GM23338 (cell line): Measurements from ENCODE around the gene ZBTB49. TPM values are rescaled to one million over a fixed set of nuclear protein-coding genes. Genes with fewer than 3 reads are reported as not detected.
"Not testable (repeated sequence)": the region's sequence is repeated elsewhere in the genome, so short reads cannot be mapped to it uniquely, and the experiment has no call there.

ENCODE experiments used
- ATAC-seq: fragments of 200-7000 bp; cut with Tn5 transposase; 3 replicates; pipeline ENCODE4 v1.9.1; 2020
- DNase-seq: peaks from one replicate; pipeline ENCODE4 v3.0.0-alpha.2; 2015; ENCODE audit warnings: low spot score
- H2AFZ ChIP-seq: fragments of 200-600 bp; sonication (generic); 2 replicates; pipeline ENCODE4 v1.8.0; 2016; ENCODE audit warnings: antibody characterized with exemption, mild to moderate bottlenecking, moderate library complexity
- H3F3A ChIP-seq: fragments of 200-600 bp; sonication (generic); replicated peaks from 2 replicates; pipeline ENCODE4 v1.8.0; 2017; ENCODE audit warnings: antibody characterized with exemption, mixed run types, low read depth
- H3K27ac ChIP-seq: fragments of 200-600 bp; sonication (generic); 2 replicates; pipeline ENCODE4 v1.6.1; 2016; ENCODE audit warnings: low read depth
- H3K27me3 ChIP-seq: fragments of 200-600 bp; sonication (generic); 2 replicates; pipeline ENCODE4 v1.8.0; 2016; ENCODE audit warnings: mild to moderate bottlenecking, mixed run types, moderate library complexity; ENCODE audit not compliant: insufficient read depth
- H3K36me3 ChIP-seq: fragments of 200-600 bp; sonication (generic); 2 replicates; pipeline ENCODE4 v1.8.0; 2016; ENCODE audit warnings: mild to moderate bottlenecking; ENCODE audit not compliant: insufficient read depth
- H3K4me1 ChIP-seq: fragments of 200-600 bp; sonication (generic); 2 replicates; pipeline ENCODE4 v1.8.0; 2016; ENCODE audit warnings: mild to moderate bottlenecking, moderate library complexity; ENCODE audit not compliant: insufficient read depth
- H3K4me2 ChIP-seq: fragments of 200-600 bp; sonication (generic); 2 replicates; pipeline ENCODE4 v1.7.1; 2017; ENCODE audit warnings: mixed run types
- H3K4me3 ChIP-seq: fragments of 200-600 bp; sonication (generic); 2 replicates; pipeline ENCODE4 v1.6.1; 2016; ENCODE audit warnings: mixed run types
- H3K79me2 ChIP-seq: fragments of 200-600 bp; sonication (generic); replicated peaks from 2 replicates; pipeline ENCODE4 v1.8.0; 2017; ENCODE audit warnings: mild to moderate bottlenecking; ENCODE audit not compliant: insufficient read depth
- H3K9me2 ChIP-seq: fragments of 200-600 bp; sonication (generic); 2 replicates; pipeline ENCODE4 v1.8.0; 2017; ENCODE audit not compliant: insufficient read depth
- H4K20me1 ChIP-seq: fragments of 200-600 bp; sonication (generic); replicated peaks from 2 replicates; pipeline ENCODE4 v1.8.0; 2017; ENCODE audit warnings: mild to moderate bottlenecking; ENCODE audit not compliant: insufficient read depth
- H3K27ac Mint-ChIP-seq: 2 replicates; pipeline ENCODE4 v1.8.0; 2020; ENCODE audit warnings: inconsistent platforms, mild to moderate bottlenecking, moderate library complexity, mixed read lengths
- H3K27me3 Mint-ChIP-seq: 3 replicates; pipeline ENCODE4 v1.8.0; 2022; ENCODE audit warnings: low read depth, mild to moderate bottlenecking, moderate library complexity, mixed read lengths, inconsistent platforms; ENCODE audit not compliant: insufficient read depth, poor library complexity
- H3K36me3 Mint-ChIP-seq: 3 replicates; pipeline ENCODE4 v1.8.0; 2021; ENCODE audit warnings: low read depth, mild to moderate bottlenecking, inconsistent platforms, moderate library complexity, mixed read lengths
- H3K4me1 Mint-ChIP-seq: 3 replicates; pipeline ENCODE4 v1.8.0; 2020; ENCODE audit warnings: mild to moderate bottlenecking, inconsistent platforms, mixed read lengths
- H3K4me3 Mint-ChIP-seq: 3 replicates; pipeline ENCODE4 v1.8.0; 2021; ENCODE audit warnings: moderate library complexity, mild to moderate bottlenecking, inconsistent platforms, mixed read lengths
- H3K9me3 Mint-ChIP-seq: 3 replicates; pipeline ENCODE4 v1.8.0; 2020; ENCODE audit warnings: moderate library complexity, mild to moderate bottlenecking, inconsistent platforms, mixed read lengths
- CREB1 ChIP-seq: fragments of 250-450 bp; sonication (Bioruptor Pico); IDR thresholded peaks from 2 replicates; pipeline ENCODE4 v1.5.0; 2020; ENCODE audit warnings: low read depth, mild to moderate bottlenecking, moderate library complexity
- ETS1 ChIP-seq: IDR thresholded peaks from 2 replicates; pipeline ENCODE4 v1.6.1; 2016; ENCODE audit warnings: antibody characterized with exemption
- EZH2 ChIP-seq: fragments of 200-600 bp; sonication (generic); IDR thresholded peaks from one replicate; pipeline ENCODE4 v1.8.0; 2017; ENCODE audit warnings: antibody characterized with exemption, mild to moderate bottlenecking, low read depth; ENCODE audit not compliant: unreplicated experiment
- POLR2AphosphoS5 ChIP-seq: IDR thresholded peaks from 2 replicates; pipeline ENCODE4 v1.6.1; 2016; ENCODE audit warnings: antibody characterized with exemption, low read depth
- REST ChIP-seq: IDR thresholded peaks from one replicate; pipeline ENCODE4 v1.6.1; 2018; ENCODE audit warnings: antibody characterized with exemption; ENCODE audit not compliant: unreplicated experiment
- ZNF331 ChIP-seq: fragments of 250-450 bp; sonication (Bioruptor Pico); IDR thresholded peaks from 2 replicates; pipeline ENCODE4 v1.5.0; 2020; ENCODE audit warnings: low read depth, mild to moderate bottlenecking, moderate library complexity
- ZNF462 ChIP-seq: fragments of 250-450 bp; sonication (Bioruptor Pico); IDR thresholded peaks from 2 replicates; pipeline ENCODE4 v1.5.0; 2020; ENCODE audit warnings: mild to moderate bottlenecking, moderate library complexity
- polyA plus RNA-seq: library from polyadenylated mRNA; unstranded; fragments of >200 nt; fragmentation: Nextera tagmentation; extraction: Ambion mirVana; gene quantifications from 2 replicates; pipeline ENCODE4 v1.2.1, GENCODE V29; 2016
- total RNA-seq: library from RNA; depleted of rRNA; stranded (reverse); fragments of >200 nt; shearing (Covaris generic); gene quantifications from 2 replicates; pipeline ENCODE4 v1.2.3, GENCODE V29; 2014
- TF ChIP-seq, protein P1 (sequence below), 2 experiments: fragments of 200-600 bp in 1 of 2; sonication (generic) in 1 of 2; conservative IDR thresholded peaks; 2 replicates each; pipeline versions ENCODE4 v1.5.1 to v1.6.1; 2016 to 2017; ENCODE audit warnings: antibody characterized with exemption in 2 of 2, low read depth in 2 of 2, mild to moderate bottlenecking in 2 of 2, moderate library complexity in 1 of 2

ZBTB49 gene
- total and polyA plus RNA-seq, 2 experiments from 2014 or later: 4.1 to 6.0 TPM

GRCh38 chr4:4347585-4347984 is 57.5 kb downstream of the ZBTB49 start (continued):
- no peak for TF ChIP-seq ZNF462 (CRISPR knock-in tag)
- no peak for TF ChIP-seq POLR2AphosphoS5
- TF ChIP-seq EZH2: no peak
- no peak for TF ChIP-seq CREB1 (CRISPR knock-in tag)
- no peak for TF ChIP-seq ZNF331 (CRISPR knock-in tag)

DNA sequence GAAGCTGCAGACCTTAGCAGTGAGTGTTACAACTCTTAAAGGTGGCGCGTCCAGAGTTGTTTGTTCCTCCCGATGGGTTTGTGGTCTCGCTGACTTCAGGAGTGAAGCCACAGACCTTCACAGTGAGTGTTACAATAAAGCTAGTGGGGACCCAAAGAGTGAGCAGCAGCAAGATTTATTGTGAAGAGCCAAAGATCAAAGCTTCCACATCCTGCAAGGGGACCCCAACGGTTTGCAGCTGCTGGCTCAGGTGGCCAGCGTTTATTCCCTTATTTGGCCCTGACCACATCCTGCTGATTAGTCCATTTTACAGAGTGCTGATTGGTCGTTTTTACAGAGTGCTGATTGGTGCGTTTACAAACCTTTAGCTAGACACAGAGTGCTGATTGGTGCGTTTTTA is 58.5 kb downstream of the ZBTB49 start:
- H3K4me2 ChIP-seq, DNase-seq, H3K27ac ChIP-seq, H3K36me3 Mint-ChIP-seq, ATAC-seq, H3K4me1 Mint-ChIP-seq, H3K27me3 ChIP-seq, H3K36me3 ChIP-seq, H3K4me3 ChIP-seq, H4K20me1 ChIP-seq, H3F3A ChIP-seq, H3K27ac Mint-ChIP-seq, H3K9me2 ChIP-seq, H3K4me1 ChIP-seq, H2AFZ ChIP-seq, H3K79me2 ChIP-seq, H3K4me3 Mint-ChIP-seq, H3K27me3 Mint-ChIP-seq, H3K9me3 Mint-ChIP-seq: not testable (repeated sequence)

- no peaks in the 10 kb centered on the region; the same call in 2 of the 3 replicates for H3K36me3 Mint-ChIP-seq
- Histone ChIP-seq H3F3A (no peaks in the 10 kb centered on the region), H3K36me3 (no peaks in the 10 kb centered on the region), H3K4me1 (no peaks in the 10 kb centered on the region), H3K27me3 (no peaks in the 10 kb centered on the region), H4K20me1 (no peaks in the 10 kb centered on the region), H3K4me2 (no peak overlapping the region), H2AFZ (no peak overlapping the region), H3K27ac (no peak overlapping the region), H3K9me2 (no peaks in the 10 kb centered on the region), H3K79me2 (no peaks in the 10 kb centered on the region), H3K4me3 (no peak overlapping the region)
- no peak overlapping the region for H3K4me3 Mint-ChIP-seq
- no peak overlapping the region for H3K27ac Mint-ChIP-seq
- peaks cover 5% of the 10 kb centered on the region; the same call in 2 of the 3 replicates for H3K9me3 Mint-ChIP-seq
- peaks cover 9% of the 10 kb centered on the region for H3K27me3 Mint-ChIP-seq
- ATAC-seq: no peak
- H3K4me1 Mint-ChIP-seq: 0 out of 3 replicates have a peak, but pooled peaks cover 2% of the 10 kb centered on the region
- DNase-seq: no peak
- TF ChIP-seq, protein P1, sequence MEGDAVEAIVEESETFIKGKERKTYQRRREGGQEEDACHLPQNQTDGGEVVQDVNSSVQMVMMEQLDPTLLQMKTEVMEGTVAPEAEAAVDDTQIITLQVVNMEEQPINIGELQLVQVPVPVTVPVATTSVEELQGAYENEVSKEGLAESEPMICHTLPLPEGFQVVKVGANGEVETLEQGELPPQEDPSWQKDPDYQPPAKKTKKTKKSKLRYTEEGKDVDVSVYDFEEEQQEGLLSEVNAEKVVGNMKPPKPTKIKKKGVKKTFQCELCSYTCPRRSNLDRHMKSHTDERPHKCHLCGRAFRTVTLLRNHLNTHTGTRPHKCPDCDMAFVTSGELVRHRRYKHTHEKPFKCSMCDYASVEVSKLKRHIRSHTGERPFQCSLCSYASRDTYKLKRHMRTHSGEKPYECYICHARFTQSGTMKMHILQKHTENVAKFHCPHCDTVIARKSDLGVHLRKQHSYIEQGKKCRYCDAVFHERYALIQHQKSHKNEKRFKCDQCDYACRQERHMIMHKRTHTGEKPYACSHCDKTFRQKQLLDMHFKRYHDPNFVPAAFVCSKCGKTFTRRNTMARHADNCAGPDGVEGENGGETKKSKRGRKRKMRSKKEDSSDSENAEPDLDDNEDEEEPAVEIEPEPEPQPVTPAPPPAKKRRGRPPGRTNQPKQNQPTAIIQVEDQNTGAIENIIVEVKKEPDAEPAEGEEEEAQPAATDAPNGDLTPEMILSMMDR (conservative IDR thresholded peaks at IDR 0.05; ENCODE audit: low read depth in 2 of 2): no peak
- TF ChIP-seq ZNF331 (CRISPR knock-in tag): no peak
- TF ChIP-seq ETS1: no peak
- TF ChIP-seq REST: no peak
Observed at GRCh38 chr4:4349867-4350266, 59.8 kb downstream of the ZBTB49 start.
